CD8-positive, alpha-beta memory T cell (primary cell): ENCODE results near the gene RFT1. TPM values are rescaled to one million over a fixed set of nuclear protein-coding genes. Genes with fewer than 3 reads are reported as not detected.

Experiments
- CTCF ChIA-PET: fragments of 350-600 bp; sonication (Branson Sonifier 250); formaldehyde crosslinking; loops from one replicate; lab custom pipeline; 2021; ENCODE audit warnings: antibody characterized with exemption; lab: Charles Lee
- POLR2A ChIA-PET: fragments of 350-600 bp; sonication (Branson Sonifier 250); formaldehyde crosslinking; loops from one replicate; lab custom pipeline; 2021; ENCODE audit warnings: antibody characterized with exemption; lab: Charles Lee
- DNase-seq, 5 donors: peaks; one replicate each; pipeline versions ENCODE4 v3.0.0 to v3.0.0-alpha.2; 2020 to 2022; ENCODE audit warnings: mixed read lengths in 1 of 5
- H3K27ac ChIP-seq: one replicate; pipeline ENCODE4 v1.7.0; 2013; ENCODE audit warnings: low read depth, mild to moderate bottlenecking, low read length, moderate library complexity
- H3K27me3 ChIP-seq: 2 replicates; pipeline ENCODE4 v1.7.0; 2013; ENCODE audit warnings: low read length, mild to moderate bottlenecking; ENCODE audit not compliant: insufficient read depth, poor library complexity, severe bottlenecking
- H3K36me3 ChIP-seq: 2 replicates; pipeline ENCODE4 v1.7.0; 2013; ENCODE audit warnings: mild to moderate bottlenecking, low read length, moderate library complexity; ENCODE audit not compliant: insufficient read depth
- H3K4me1 ChIP-seq: 2 replicates; pipeline ENCODE4 v1.7.0; 2013; ENCODE audit warnings: mild to moderate bottlenecking, low read length, moderate library complexity; ENCODE audit not compliant: insufficient read depth
- H3K4me3 ChIP-seq: 2 replicates; pipeline ENCODE4 v1.7.0; 2013; ENCODE audit warnings: mild to moderate bottlenecking, low read length
- H3K9me3 ChIP-seq: 2 replicates; pipeline ENCODE4 v1.7.0; 2013; ENCODE audit warnings: mild to moderate bottlenecking, low read length
- H3K27ac Mint-ChIP-seq, 8 donors: one replicate each; pipeline ENCODE4 v1.8.0; 2020 to 2021; ENCODE audit warnings: mixed read lengths in 8 of 8, mild to moderate bottlenecking in 6 of 8, inconsistent platforms in 3 of 8, moderate library complexity in 3 of 8
- H3K27me3 Mint-ChIP-seq, 2 donors: one replicate each; pipeline ENCODE4 v1.8.0; 2020 to 2021; ENCODE audit warnings: mixed read lengths in 2 of 2, mild to moderate bottlenecking in 1 of 2, moderate library complexity in 1 of 2
- H3K36me3 Mint-ChIP-seq, 3 donors: one replicate each; pipeline ENCODE4 v1.8.0; 2020 to 2021; ENCODE audit warnings: mixed read lengths in 3 of 3, inconsistent platforms in 1 of 3, mild to moderate bottlenecking in 1 of 3
- H3K4me1 Mint-ChIP-seq, 3 donors: one replicate each; pipeline ENCODE4 v1.8.0; 2020 to 2021; ENCODE audit warnings: mixed read lengths in 3 of 3, inconsistent platforms in 1 of 3, mild to moderate bottlenecking in 1 of 3
- H3K4me3 Mint-ChIP-seq, 7 donors: one replicate each; pipeline ENCODE4 v1.8.0; 2020 to 2021; ENCODE audit warnings: mixed read lengths in 7 of 7, mild to moderate bottlenecking in 6 of 7, moderate library complexity in 4 of 7, inconsistent platforms in 2 of 7
- H3K9me3 Mint-ChIP-seq, 5 donors: one replicate each; pipeline ENCODE4 v1.8.0; 2020 to 2022; ENCODE audit warnings: mixed read lengths in 5 of 5, mild to moderate bottlenecking in 3 of 5, moderate library complexity in 2 of 5, inconsistent platforms in 1 of 5
- polyA plus RNA-seq: library from polyadenylated mRNA; unstranded; fragments of 300-500 nt; fragmentation: Illumina TruSeq; gene quantifications from one replicate; pipeline ENCODE4 v1.2.3, GENCODE V29; 2021
- total RNA-seq, 2 experiments: library from RNA; stranded (reverse); gene quantifications; one replicate each; pipeline ENCODE4 v1.2.3, GENCODE V29; 2021

The RFT1 gene
- total and polyA plus RNA-seq, 3 experiments from 2014 or later, result 31.3 to 58.5 (median 52.7) TPM

GRCh38 chr3:53085476-53085875, 44.8 kb downstream of the RFT1 start:
- POLR2A ChIA-PET, result no interaction called here
- peaks cover 5% of the 10 kb centered on the region for H3K36me3 ChIP-seq
- no peaks in the 10 kb centered on the region for H3K9me3 Mint-ChIP-seq
- H3K27ac ChIP-seq, result no peak overlapping the region
- H3K4me3 Mint-ChIP-seq, result no peak overlapping the region
- no peak overlapping the region for H3K27ac Mint-ChIP-seq
- DNase-seq, result no peak
- no peaks in the 10 kb centered on the region for H3K27me3 Mint-ChIP-seq
- H3K4me1 ChIP-seq, result no peaks in the 10 kb centered on the region
- no peaks in the 10 kb centered on the region for H3K9me3 ChIP-seq
- peaks cover 0 to 47% (median 2%) of the 10 kb centered on the region in 3 donors for H3K36me3 Mint-ChIP-seq
- H3K27me3 ChIP-seq, result no peaks in the 10 kb centered on the region
- no peaks in the 10 kb centered on the region for H3K4me1 Mint-ChIP-seq
- CTCF ChIA-PET, result no interaction called here
- no peak overlapping the region for H3K4me3 ChIP-seq

- no peak overlapping the region for H3K27ac ChIP-seq
- H3K9me3 ChIP-seq, result no peaks in the 10 kb centered on the region
- H3K27me3 Mint-ChIP-seq, result no peaks in the 10 kb centered on the region
- H3K4me3 Mint-ChIP-seq, result no peak overlapping the region
- H3K4me1 ChIP-seq, result no peaks in the 10 kb centered on the region
- H3K4me1 Mint-ChIP-seq, result no peaks in the 10 kb centered on the region
- ChIA-PET POLR2A (no interaction called here), CTCF (no interaction called here)
- H3K9me3 Mint-ChIP-seq, result no peaks in the 10 kb centered on the region
- no peaks in the 10 kb centered on the region for H3K27me3 ChIP-seq
- H3K4me3 ChIP-seq, result no peak overlapping the region
- no peak for DNase-seq
- H3K27ac Mint-ChIP-seq, result peak overlapping the region in 1 of 8 donors; percentile 52
- H3K36me3 Mint-ChIP-seq, result peaks cover 0 to 37% (median 2%) of the 10 kb centered on the region in 3 donors
- no peaks in the 10 kb centered on the region for H3K36me3 ChIP-seq
These were observed 45.8 kb downstream of the RFT1 start for GRCh38 chr3:53084310-53085001.

GRCh38 chr3:53083949-53084309, 46.3 kb downstream of the RFT1 start:
- Mint-ChIP-seq H3K27me3 (no peaks in the 10 kb centered on the region), H3K4me3 (no peak overlapping the region)

DNA sequence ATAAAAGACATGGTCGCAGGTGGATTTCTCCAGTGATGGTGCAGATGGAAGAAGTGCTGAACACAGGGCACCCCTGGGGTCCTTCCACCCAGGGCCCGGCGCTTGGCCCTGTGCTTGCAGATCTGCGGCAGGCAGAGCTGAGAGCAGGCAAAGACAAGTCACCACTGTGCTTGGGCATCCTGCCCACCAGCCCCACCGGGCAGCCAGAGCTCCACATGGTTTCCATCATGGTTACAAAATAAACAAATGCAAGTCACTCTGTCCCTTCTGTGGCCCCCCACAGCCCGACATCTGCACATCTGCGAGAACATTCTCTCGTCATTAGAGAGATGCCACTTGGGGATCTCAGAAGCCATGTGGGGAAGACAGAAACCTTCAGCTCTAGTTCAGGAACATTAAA, 46.7 kb downstream of the RFT1 start:
- Mint-ChIP-seq H3K4me1 (no peaks in the 10 kb centered on the region), H3K9me3 (no peaks in the 10 kb centered on the region), H3K36me3 (peaks cover 0 to 30% (median 2%) of the 10 kb centered on the region in 3 donors), H3K4me3 (no peak overlapping the region), H3K27ac (no peak overlapping the region), H3K27me3 (no peaks in the 10 kb centered on the region)
- DNase-seq, result no peak
- Histone ChIP-seq H3K9me3 (no peaks in the 10 kb centered on the region), H3K4me1 (no peaks in the 10 kb centered on the region), H3K4me3 (no peak overlapping the region), H3K27me3 (no peaks in the 10 kb centered on the region), H3K27ac (no peak overlapping the region), H3K36me3 (no peaks in the 10 kb centered on the region)
- ChIA-PET POLR2A (interaction anchor here (0.7 kb wide), 1 partner anchor 10 kb away, joined by 3 read pairs; no protein-coding TSS in a partner anchor), CTCF (interaction anchor here (1.2 kb wide), 1 partner anchor 10 kb away, joined by 3 read pairs; no protein-coding TSS in a partner anchor)

More at GRCh38 chr3:53083949-53084309, 46.3 kb downstream of the RFT1 start:
- CTCF ChIA-PET, result interaction anchor here (1.2 kb wide), 1 partner anchor 10 kb away, joined by 3 read pairs; no protein-coding TSS in a partner anchor
- Mint-ChIP-seq H3K9me3 (no peaks in the 10 kb centered on the region), H3K4me1 (no peaks in the 10 kb centered on the region), H3K36me3 (peaks cover 0 to 33% (median 2%) of the 10 kb centered on the region in 3 donors), H3K27ac (peak overlapping the region in 2 of 8 donors; percentile 52 to 59)
- no peak overlapping the region for H3K27ac ChIP-seq
- DNase-seq, result no peak
- POLR2A ChIA-PET, result no interaction called here
- no peaks in the 10 kb centered on the region for H3K27me3 ChIP-seq
- H3K36me3 ChIP-seq, result no peaks in the 10 kb centered on the region
- no peak overlapping the region for H3K4me3 ChIP-seq
- no peaks in the 10 kb centered on the region for H3K9me3 ChIP-seq
- no peaks in the 10 kb centered on the region for H3K4me1 ChIP-seq

GRCh38 chr3:53082736-53083135, 47.5 kb downstream of the RFT1 start:
- Histone ChIP-seq H3K27me3 (no peaks in the 10 kb centered on the region), H3K9me3 (no peaks in the 10 kb centered on the region), H3K36me3 (no peaks in the 10 kb centered on the region), H3K27ac (no peak overlapping the region), H3K4me3 (no peak overlapping the region), H3K4me1 (no peaks in the 10 kb centered on the region)
- no peaks in the 10 kb centered on the region for H3K27me3 Mint-ChIP-seq
- H3K4me3 Mint-ChIP-seq, result no peak overlapping the region
- CTCF ChIA-PET, result interaction anchor here (1.2 kb wide), 1 partner anchor 9 kb away, joined by 3 read pairs; no protein-coding TSS in a partner anchor
- POLR2A ChIA-PET, result no interaction called here
- no peaks in the 10 kb centered on the region for H3K9me3 Mint-ChIP-seq
- H3K27ac Mint-ChIP-seq, result peak overlapping the region in 2 of 8 donors; percentile 32 to 74
- DNase-seq, result no peak
- H3K36me3 Mint-ChIP-seq, result peaks cover 0 to 23% (median 0%) of the 10 kb centered on the region in 3 donors
- no peaks in the 10 kb centered on the region for H3K4me1 Mint-ChIP-seq

DNA sequence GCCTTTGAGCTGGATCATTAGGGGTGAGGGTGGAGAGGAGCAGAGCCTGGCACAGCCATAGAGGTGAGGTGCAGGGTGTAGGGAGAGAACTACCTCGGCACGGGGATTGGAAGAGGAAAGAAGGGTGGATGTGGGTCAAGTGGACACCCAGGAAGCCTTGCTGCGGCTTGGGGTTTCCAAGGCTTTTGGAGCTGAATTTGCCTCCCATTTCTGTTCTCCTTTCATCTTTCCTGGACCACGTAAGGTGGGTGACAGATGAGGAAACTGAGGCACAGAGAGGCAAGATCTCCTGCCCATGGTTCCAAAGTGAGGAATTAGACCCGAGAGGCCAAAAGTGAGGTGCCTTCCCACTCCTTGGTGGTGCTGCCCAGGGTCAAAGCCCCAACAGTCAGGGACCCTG, 48.9 kb downstream of the RFT1 start:
- CTCF ChIA-PET, result no interaction called here
- Mint-ChIP-seq H3K27ac (peak overlapping the region in 1 of 8 donors; percentile 68), H3K36me3 (peaks cover 0 to 14% (median 0%) of the 10 kb centered on the region in 3 donors), H3K9me3 (no peaks in the 10 kb centered on the region), H3K4me1 (no peaks in the 10 kb centered on the region), H3K27me3 (no peaks in the 10 kb centered on the region), H3K4me3 (no peak overlapping the region)
- Histone ChIP-seq H3K27ac (no peak overlapping the region), H3K4me1 (no peaks in the 10 kb centered on the region), H3K27me3 (no peaks in the 10 kb centered on the region), H3K9me3 (no peaks in the 10 kb centered on the region), H3K36me3 (no peaks in the 10 kb centered on the region), H3K4me3 (no peak overlapping the region)
- POLR2A ChIA-PET, result no interaction called here
- no peak for DNase-seq

DNA sequence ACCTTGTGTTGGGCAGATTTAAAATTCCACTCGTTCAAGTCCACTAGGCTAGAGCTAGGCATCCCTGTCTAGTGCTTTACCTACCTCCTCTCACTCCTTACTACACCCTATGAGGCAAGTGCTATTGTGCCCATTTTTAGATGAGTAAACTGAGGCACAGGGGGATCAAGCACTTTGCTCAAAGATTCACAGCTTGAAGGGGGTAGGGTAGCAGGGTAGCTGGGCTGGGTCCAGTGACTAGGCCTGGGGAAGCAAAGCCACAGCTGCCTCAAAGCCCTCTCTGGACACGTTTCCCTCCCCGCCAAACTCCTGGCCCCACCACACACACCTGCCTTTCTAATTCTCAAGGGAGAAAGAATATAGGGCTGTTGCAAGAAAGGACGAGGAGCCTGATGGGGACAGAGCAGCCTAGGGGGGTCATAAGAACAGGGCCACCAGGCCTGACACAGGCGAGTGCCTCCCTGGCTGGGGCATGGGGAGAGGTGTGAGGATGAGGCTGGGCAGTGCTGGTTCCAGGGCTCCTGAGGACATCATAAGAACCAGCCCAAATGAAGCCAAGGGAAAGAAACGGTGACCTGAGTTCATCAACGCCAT, 49.5 kb downstream of the RFT1 start:
- Histone ChIP-seq H3K36me3 (no peaks in the 10 kb centered on the region), H3K4me1 (no peaks in the 10 kb centered on the region), H3K27me3 (no peaks in the 10 kb centered on the region), H3K27ac (no peak overlapping the region), H3K4me3 (no peak overlapping the region), H3K9me3 (no peaks in the 10 kb centered on the region)
- H3K4me3 Mint-ChIP-seq, result no peak overlapping the region
- ChIA-PET POLR2A (no interaction called here), CTCF (no interaction called here)
- H3K4me1 Mint-ChIP-seq, result no peaks in the 10 kb centered on the region
- H3K27me3 Mint-ChIP-seq, result no peaks in the 10 kb centered on the region
- H3K36me3 Mint-ChIP-seq, result peaks cover 0 to 11% (median 0%) of the 10 kb centered on the region in 3 donors
- no peak for DNase-seq
- no peak overlapping the region for H3K27ac Mint-ChIP-seq
- no peaks in the 10 kb centered on the region for H3K9me3 Mint-ChIP-seq

DNA sequence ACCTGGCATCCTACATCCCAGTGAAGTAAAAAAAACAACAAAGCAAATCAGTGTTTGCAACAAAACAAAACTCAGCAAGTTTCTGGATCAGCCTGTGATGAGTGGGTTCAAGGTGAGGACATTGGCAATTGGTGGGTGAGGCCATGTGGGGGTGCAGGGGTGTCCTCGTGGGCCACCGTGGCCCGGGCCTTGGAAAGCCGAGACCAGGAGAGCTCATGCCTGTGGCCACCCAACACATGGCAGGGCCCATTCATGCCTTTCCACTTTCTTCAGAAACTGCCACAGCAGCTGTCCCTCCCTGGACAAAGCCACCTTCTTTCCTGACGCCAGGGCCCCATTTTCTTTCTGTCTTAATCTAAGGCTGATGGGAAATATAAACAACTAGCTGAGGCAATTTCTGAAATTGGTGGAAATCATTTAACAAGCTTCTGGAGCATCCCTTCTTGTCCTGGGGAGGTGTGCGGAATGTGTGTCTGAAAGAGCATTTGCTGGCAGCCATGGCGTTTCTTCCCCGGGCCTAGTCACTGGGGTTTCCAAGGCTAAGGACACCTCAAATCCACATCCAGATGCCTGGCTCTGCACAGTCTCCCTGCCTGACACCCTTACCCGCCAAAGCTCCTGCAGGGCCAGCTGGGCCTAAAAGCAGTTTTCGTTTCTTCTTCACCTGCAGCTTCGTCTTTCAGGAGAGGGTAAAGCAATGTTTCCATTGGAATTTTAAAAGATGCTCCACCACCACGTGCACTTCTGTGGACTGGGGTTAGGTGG, 50.3 kb downstream of the RFT1 start:
- POLR2A ChIA-PET, result no interaction called here
- Histone ChIP-seq H3K9me3 (no peaks in the 10 kb centered on the region), H3K36me3 (no peaks in the 10 kb centered on the region), H3K4me1 (no peaks in the 10 kb centered on the region), H3K27ac (no peak overlapping the region), H3K27me3 (no peaks in the 10 kb centered on the region), H3K4me3 (no peak overlapping the region)
- H3K36me3 Mint-ChIP-seq, result peaks cover 0 to 7% (median 0%) of the 10 kb centered on the region in 3 donors
- no peaks in the 10 kb centered on the region for H3K27me3 Mint-ChIP-seq
- H3K27ac Mint-ChIP-seq, result no peak overlapping the region
- no peak for DNase-seq
- CTCF ChIA-PET, result no interaction called here
- no peaks in the 10 kb centered on the region for H3K4me1 Mint-ChIP-seq
- H3K4me3 Mint-ChIP-seq, result no peak overlapping the region
- no peaks in the 10 kb centered on the region for H3K9me3 Mint-ChIP-seq
